Right kidney (tissue), 1 donor: ENCODE results near the gene RNLS.

ENCODE experiments used
- DNase-seq: peaks from one replicate; pipeline ENCODE4 v3.0.0-alpha.2; 2016

RNLS gene

GRCh38 chr10:88256013-88256680 is 327.0 kb downstream of the RNLS start:
- peak; percentile 34 for DNase-seq

- DNase-seq = no peak
Observed at GRCh38 chr10:88254091-88254490, 329.0 kb downstream of the RNLS start.

GRCh38 chr10:88253622-88254021 is 329.5 kb downstream of the RNLS start:
- DNase-seq = no peak

- DNase-seq = no peak
Observed at GRCh38 chr10:88253128-88253527, 330.0 kb downstream of the RNLS start.

GRCh38 chr10:88249450-88249849 is 333.7 kb downstream of the RNLS start:
- DNase-seq = no peak

- no peak for DNase-seq
Observed at GRCh38 chr10:88246675-88247074, 336.4 kb downstream of the RNLS start.

- peak; percentile 44 for DNase-seq
Observed at GRCh38 chr10:88245974-88246511, 337.1 kb downstream of the RNLS start.

GRCh38 chr10:88244781-88245625 is 338.1 kb downstream of the RNLS start:
- DNase-seq = no peak

GRCh38 chr10:88243836-88244730 is 339.0 kb downstream of the RNLS start:
- DNase-seq = no peak

- no peak for DNase-seq
Observed at GRCh38 chr10:88243202-88243744, 339.8 kb downstream of the RNLS start.

GRCh38 chr10:88241501-88241900 is 341.6 kb downstream of the RNLS start:
- no peak for DNase-seq

GRCh38 chr10:88239212-88239611 is 343.9 kb downstream of the RNLS start:
- no peak for DNase-seq

GRCh38 chr10:88238615-88238914 is 344.6 kb downstream of the RNLS start:
- DNase-seq = no peak

GRCh38 chr10:88237896-88238614 is 345.1 kb downstream of the RNLS start:
- DNase-seq = no peak

GRCh38 chr10:88236121-88236743 is 346.9 kb downstream of the RNLS start:
- no peak for DNase-seq

GRCh38 chr10:88234297-88234696 is 348.8 kb downstream of the RNLS start:
- no peak for DNase-seq

GRCh38 chr10:88233870-88234269 is 349.2 kb downstream of the RNLS start:
- no peak for DNase-seq

GRCh38 chr10:88232983-88233543 is 350.1 kb downstream of the RNLS start:
- no peak for DNase-seq

- no peak for DNase-seq
Observed at GRCh38 chr10:88232029-88232895, 350.9 kb downstream of the RNLS start.

GRCh38 chr10:88230251-88230650 is 352.9 kb downstream of the RNLS start:
- no peak for DNase-seq
